AG08395 (cell line): ENCODE measurements around the gene NRBP1.
"Not testable (repeated sequence)": the region's sequence is repeated elsewhere in the genome, so short reads cannot be mapped to it uniquely, and the experiment has no call there.

ENCODE experiments used
- DNase-seq: peaks from one replicate; pipeline ENCODE4 v3.0.0; 2012; ENCODE audit warnings: mixed read lengths, low spot score

The NRBP1 gene

DNA sequence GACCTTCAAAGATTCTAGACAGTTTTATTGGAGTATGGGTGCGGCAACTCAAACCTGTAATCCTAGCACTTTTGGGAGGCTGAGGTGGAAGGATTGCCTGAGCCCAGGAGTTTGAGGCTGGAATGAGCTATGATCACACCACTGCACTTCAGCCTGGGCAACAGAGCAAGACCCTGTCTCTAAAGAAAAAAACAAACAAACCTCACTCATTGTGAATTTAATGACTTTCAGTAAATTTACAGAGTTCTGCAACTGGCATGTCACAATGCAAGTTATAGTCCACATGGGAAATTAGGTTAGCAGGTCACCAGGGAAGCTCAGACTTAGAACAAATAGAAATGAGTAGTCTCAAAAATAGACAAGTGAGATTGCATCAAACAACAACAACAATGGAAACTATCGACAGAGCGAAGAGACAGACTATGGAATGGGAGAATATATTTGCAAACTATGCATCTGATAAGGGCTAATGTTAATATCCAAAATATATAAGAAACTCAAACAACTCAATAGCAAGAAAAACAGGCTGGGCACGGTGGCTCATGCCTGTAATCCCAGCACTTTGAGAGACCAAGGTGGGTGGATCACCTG lies 6.7 kb upstream of the NRBP1 start:
- DNase-seq = no peak

DNA sequence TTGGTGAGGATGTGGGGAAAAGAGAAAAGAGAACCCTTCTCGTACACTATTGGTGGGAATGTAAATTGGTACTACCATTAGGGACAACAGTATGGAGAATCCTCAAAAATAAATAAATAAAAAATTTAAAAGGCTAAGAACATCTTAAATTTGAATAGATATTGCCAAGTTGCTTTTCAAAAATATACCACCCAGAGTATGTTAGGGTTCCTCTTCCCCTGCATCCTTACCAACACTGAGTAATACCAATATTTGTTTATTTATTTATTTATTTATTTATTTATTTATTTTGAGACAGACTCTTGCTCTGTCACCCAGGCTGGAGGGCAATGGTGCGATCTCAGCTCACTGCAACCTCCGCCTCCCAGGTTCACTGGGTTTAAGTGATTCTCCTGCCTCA lies 5.5 kb upstream of the NRBP1 start:
- DNase-seq = no peak

DNA sequence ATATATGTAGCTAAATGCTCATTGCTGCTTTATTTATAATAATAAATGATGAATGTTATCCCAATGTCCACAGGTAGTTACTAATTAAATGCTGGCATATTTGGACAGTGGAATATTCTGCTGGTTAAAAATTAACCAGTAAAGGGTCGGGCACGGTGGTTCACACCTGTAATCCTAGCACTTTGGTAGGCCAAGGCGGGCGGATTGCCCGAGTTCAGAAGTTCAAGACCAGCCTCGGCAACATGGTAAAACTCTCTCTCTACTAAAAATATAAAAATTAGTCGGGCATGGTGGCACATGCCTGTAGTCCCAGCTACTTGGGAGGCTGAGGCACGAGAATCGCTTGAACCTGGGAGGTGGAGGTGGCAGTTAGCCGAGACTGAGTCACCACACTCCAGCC lies 3.4 kb upstream of the NRBP1 start:
- DNase-seq = not testable (repeated sequence)

DNA sequence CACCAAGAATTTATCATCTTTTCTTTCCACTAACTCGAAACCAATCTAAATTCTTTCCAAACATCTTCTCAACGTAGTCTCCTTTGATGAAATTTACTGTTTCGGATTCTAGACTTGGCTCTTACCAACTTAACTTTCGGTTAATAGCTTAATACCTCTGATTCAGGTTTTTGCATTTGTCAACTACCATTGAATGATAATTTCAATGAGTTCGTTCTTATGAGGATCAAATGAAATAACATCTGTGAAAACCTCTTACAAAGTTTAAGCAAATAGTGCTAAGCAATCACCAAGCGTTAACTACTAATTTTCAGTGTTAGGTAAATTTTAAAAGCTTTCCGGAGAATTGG lies 593 bp upstream of the NRBP1 start:
- DNase-seq = no peak

DNA sequence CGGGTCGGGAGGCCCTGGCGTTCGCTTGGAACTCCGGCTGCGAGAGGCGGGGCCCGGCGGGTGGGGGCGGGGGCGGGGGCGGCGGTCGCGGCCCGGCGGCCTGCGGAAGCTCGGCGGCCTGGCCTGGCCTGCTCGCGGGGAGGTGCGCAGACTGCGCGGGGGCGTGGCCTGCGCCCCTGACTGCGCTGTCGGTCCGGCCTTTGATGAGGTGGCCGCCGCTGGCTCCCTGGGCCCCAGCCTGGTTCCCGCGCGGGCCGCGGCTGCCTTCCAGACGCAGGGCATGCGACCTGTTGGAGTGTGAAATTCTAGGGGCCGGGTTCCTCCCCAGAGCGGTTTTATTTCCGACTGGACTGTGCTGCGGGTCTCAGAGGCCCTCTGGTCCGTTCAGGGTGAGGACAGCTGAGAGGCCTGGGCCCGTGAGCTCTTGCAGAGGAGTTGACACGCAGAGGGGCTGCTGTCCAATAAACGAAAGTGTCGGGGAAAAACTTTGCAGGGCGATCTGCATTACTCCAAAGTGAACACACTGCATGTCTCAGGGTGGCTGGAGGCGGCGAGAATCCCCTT lies 629 bp downstream of the NRBP1 start:
- peak; percentile 94 for DNase-seq

DNA sequence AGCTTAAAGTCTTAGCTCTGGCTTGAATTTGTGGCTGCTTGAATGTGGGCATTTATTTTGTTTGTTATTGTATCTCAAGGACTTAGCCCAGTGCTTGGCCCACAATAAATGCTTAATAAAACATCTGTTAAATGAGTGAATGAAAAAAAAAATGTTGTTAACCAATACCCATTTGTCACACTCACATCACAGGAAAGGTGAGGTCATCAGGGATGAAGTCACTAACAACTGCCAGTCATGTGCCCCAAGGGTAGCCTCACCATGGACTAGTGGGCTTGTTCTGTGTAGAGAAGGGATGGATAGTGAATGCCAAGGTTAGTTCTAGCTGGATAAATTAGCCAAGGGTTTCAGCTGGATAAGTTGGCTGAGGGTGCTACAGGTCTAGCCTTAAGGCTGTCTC lies 3.0 kb downstream of the NRBP1 start:
- no peak for DNase-seq

DNA sequence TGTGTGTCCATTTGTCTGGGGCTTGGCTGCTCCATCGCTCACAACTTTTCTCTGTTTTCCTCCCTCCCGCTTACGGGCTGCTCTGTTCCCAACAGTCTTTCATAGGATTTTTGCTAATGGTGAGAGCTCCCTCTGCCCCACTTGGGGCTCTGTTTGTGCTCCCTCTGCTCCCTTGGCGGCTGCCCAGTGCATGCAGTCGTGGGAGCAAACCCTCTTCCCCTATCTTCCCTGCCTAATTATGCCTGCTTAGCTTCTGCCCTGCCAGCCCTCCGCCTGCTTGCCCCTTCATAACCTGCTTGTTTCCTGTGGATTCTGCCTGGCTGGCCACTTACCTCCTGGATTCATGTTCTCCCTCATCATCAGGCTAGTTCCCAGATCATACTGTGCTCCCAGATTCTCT lies 7.2 kb downstream of the NRBP1 start:
- no peak for DNase-seq

DNA sequence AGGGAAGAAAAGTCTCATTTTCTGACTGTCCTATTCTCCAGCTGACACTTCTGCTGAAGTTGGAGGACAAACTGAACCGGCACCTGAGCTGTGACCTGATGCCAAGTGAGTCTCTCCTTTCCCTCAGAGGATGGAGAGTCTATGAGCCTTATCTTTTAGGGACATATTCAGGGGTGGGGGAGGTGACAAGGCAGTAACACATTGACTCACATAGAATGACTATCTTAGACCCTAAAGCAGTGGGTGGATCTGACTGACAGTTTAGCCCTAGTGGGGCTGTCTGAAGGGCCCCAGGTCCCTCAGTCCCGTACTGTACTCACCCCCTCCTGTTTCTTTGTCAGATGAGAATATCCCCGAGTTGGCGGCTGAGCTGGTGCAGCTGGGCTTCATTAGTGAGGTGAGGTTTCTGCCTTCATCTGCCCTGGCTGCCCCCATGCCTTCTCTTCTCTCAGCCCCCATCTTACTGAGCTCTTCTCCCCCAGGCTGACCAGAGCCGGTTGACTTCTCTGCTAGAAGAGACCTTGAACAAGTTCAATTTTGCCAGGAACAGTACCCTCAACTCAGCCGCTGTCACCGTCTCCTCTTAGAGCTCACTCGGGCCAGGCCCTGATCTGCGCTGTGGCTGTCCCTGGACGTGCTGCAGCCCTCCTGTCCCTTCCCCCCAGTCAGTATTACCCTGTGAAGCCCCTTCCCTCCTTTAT lies 12.9 kb downstream of the NRBP1 start:
- no peak for DNase-seq

DNA sequence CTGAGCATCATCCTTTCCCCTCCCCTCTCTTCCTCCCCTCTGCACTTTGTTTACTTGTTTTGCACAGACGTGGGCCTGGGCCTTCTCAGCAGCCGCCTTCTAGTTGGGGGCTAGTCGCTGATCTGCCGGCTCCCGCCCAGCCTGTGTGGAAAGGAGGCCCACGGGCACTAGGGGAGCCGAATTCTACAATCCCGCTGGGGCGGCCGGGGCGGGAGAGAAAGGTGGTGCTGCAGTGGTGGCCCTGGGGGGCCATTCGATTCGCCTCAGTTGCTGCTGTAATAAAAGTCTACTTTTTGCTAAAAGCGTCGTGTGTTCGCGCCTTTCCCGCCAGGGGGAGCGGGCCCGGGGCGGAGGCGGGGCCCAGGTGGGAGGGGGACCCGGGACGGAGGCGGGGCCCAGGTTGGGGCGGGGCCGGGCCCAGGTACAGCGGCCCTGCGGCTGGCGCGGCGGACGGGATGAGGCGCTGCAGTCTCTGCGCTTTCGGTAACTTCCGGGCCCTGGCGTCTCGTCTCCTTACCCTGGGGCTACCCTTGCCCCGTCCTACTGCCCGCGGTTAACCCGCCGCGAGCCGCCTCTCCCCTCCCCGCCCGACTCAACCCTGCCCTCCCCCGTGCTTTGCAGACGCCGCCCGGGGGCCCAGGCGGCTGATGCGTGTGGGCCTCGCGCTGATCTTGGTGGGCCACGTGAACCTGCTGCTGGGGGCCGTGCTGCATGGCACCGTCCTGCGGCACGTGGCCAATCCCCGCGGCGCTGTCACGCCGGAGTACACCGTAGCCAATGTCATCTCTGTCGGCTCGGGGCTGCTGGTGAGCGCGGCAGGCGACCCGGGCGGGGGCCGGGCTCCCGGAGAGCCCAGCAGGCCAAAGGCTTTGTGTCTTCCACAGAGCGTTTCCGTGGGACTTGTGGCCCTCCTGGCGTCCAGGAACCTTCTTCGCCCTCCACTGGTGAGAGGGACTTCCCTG lies 13.8 kb downstream of the NRBP1 start, which contains the start of gene KRTCAP3:
TSS of gene KRTCAP3 (plus strand) at position 424 of the 962 bp plus-strand sequence. CDS start at position 456, 32 bp downstream.
- no peak for DNase-seq

DNA sequence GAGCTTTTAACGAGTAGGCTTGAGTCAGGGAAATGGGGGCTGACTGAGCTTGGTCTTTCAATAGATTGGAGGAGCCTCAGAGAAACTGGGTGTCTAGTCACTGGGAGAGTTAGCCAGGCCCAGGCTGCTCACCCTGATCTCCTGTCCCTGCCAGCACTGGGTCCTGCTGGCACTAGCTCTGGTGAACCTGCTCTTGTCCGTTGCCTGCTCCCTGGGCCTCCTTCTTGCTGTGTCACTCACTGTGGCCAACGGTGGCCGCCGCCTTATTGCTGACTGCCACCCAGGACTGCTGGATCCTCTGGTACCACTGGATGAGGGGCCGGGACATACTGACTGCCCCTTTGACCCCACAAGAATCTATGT lies 14.5 kb downstream of the NRBP1 start:
- DNase-seq = no peak

DNA sequence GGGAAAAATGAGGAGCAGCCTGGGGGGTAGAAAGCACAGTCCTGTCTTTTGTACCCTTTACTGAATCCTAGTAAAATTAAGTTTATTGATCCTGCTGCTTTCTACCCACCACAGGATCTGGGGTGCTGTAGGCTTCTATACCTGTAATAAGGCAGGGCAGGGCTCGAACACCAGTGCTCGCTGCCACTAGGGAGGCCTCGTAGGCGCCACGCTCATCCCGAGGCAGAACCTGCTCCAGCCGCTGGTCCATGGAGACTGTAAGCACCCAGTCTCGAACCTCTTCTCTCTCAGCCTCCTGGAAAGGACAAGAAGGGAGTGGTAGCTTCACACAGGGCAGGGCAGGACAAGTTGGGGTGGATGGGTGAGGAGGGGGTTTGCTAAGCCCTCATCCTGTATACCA lies 16.7 kb downstream of the NRBP1 start:
- no peak for DNase-seq

DNA sequence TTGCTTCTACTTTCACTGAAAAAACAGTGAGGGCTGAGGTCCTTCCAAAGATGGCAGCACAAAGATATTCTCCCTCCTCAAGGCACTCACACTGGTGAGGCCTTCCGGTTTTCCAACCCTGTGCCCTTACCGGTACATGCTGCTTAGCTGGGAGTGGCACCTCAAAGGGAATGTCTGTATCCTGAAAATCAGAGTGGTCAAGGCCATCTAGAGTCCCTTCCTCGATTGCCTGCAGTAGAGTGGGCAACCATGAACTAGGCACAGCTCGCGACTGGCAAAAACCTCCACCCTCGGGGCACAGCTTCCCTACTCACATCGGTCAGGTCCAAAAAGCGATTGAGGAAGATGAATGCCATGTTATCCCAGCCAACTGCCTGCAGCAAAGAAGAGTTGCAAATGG lies 17.2 kb downstream of the NRBP1 start:
- no peak for DNase-seq

DNA sequence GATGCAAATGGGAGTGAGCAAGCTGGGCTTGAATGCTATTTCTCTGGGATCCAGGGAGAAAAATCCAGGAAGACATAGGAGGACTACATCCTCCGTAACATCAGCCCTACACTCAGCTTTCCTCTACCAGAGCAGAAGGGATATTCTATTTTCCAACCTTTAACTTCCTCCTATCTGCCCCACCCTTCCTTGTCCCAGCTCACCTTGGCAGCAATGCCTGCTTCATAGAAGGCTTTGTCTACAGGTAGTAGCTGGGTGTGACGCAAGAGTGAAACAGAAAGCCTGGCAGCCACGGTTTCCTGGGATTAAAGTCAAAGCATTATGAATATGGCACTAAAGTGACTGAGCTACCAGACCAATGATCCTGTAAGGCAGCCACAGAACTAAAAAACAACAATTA lies 17.6 kb downstream of the NRBP1 start:
- no peak for DNase-seq

DNA sequence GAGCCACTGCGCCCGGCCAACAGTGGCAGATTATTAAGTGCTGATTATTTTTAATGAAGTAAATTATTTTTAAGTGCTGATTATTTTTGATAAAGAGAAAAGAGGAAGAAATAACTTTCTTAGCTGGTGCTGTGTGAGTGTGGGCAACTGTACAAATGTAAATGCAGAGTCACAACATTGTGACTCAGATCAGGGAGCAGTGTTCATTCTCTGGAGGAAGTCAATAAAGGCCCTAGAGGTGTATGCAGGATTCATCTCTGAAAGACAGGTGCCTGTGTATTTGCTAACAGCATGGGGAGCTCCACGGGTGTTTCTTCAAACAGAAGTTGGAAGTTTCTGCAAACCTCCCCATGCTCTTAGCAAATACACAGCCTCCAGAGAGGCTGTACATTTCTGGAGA lies 19.9 kb downstream of the NRBP1 start:
- DNase-seq = no peak

DNA sequence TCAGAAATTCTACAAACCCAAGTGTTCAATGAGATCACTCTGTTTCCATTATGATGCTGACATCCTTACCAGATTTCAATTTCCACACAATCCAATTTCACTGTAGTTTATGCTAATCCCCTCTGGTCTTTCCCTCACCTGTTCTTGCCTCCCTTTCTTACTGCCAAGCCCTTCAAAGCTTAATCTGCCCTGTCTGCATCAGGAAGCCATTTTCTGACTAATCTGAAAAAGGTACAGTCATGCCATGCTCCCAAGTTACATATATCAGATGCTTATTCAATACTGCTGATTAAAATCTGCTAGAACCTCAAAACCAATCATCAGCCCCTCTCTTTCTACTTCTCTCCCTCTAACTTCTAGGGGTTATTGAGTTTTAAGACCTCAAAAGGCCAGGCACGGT lies 22.7 kb downstream of the NRBP1 start:
- no peak for DNase-seq

DNA sequence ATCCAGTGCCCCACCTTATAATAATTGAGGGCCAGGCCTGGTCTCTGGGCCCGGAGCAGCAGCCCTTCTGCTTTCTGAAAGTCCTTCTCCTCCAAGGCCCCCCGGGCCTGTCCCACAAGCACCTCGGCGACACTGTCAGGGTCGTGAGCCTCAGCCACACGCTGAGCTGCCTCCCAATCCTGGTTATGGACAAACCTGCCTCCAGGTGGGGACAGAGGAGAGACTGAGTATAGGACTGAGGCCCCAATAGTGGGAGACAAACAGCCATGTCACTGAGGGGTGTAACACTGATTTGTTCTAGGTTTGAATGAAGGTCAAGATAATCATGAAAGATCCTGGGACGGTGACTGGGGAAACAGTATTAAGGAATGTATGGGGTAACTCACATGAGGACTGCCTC lies 25.5 kb downstream of the NRBP1 start:
- no peak for DNase-seq

DNA sequence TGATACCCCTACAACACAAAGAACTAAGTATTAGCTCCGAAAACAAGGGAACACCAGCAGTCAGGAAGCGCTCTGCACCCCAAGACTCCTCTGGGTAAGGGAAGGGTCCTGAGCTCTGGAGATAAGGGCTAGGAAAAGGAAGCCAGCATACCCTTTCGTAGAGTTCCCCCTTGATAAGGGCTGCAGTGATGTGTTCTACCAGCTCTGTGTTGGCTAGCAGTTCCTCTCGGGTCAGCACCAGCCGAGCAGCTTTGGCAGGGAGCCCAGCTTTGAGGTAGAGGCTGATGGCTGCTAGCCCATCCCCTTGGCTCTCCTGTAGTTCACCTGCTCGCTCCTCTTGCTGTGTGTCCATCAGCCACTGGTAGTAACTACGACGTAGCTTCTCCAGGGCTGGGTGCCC lies 32.7 kb downstream of the NRBP1 start:
- no peak for DNase-seq

DNA sequence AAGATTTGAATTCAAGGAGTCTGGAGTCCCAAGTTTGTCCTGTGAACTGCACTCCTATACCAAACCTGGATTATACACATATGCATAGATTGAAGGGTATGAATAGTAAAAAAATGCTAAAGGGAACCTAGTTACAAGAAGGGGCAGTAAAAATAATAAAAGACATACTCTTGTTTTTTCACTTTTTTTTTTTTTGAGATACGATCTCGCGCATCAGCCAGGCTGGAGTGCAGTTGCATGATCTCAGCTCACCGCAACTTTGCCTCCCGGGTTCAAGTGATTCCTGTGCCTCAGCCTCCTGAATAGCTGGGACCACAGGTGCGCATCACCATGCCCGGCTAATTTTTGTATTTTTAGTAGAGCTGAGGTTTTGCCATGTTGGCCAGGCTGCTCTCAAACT lies 36.0 kb downstream of the NRBP1 start:
- no peak for DNase-seq

DNA sequence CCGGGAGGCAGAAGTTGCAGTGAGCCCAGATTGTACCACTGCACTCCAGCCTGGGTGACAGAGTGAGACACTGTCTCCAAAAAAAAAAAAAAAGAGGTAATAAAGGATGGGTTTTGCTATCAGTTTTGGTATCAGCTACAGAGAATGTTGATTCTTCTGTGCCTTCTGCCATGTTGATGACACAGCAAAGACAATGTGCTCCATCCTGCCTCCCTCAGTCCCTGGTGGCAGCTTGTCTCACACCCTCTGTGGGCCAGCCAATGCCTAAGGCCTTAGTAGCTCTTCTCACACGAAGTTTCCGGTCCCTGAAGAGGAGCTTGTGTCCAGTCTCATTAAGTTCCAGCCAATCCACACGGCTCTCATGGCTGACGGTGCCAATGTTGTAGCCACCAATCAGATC lies 43.5 kb downstream of the NRBP1 start:
- no peak for DNase-seq

DNA sequence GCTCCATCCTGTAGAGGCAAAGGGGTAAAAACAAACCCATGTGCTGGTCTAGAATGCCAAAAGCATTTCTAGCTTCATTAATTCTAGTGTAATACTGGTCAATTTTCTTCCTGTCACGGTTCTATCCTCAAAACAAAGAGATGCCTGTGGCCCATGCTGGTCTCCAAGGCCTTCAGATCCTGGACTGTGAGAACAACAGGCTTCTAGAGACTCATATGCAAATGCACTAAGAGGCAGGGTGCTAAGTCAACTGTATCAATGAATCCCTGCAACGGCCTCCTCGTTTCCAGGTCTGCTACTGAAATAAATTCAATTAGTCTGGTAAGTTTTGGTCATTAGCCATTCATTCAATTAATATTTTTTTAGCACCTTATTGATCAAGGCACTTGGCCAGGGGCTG lies 57.1 kb downstream of the NRBP1 start:
- DNase-seq = no peak

DNA sequence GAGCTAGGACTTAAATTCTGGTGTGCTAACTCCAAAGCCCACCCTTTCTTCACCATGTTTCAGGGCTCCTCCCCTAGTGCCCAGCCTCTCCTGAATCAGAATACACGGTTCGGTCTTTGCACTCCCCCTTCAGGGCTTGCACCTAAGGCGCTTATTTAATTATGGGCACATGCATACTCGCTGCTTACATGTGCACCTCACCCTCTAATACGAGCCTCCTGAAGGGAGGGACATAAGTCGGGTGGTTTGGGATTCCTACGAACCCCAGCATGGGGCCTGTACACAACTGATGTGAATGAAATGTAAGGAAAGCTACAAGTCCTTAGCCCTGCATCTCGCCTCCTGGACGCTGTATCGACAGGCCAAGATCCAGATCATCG lies 60.7 kb downstream of the NRBP1 start:
- DNase-seq = no peak

DNA sequence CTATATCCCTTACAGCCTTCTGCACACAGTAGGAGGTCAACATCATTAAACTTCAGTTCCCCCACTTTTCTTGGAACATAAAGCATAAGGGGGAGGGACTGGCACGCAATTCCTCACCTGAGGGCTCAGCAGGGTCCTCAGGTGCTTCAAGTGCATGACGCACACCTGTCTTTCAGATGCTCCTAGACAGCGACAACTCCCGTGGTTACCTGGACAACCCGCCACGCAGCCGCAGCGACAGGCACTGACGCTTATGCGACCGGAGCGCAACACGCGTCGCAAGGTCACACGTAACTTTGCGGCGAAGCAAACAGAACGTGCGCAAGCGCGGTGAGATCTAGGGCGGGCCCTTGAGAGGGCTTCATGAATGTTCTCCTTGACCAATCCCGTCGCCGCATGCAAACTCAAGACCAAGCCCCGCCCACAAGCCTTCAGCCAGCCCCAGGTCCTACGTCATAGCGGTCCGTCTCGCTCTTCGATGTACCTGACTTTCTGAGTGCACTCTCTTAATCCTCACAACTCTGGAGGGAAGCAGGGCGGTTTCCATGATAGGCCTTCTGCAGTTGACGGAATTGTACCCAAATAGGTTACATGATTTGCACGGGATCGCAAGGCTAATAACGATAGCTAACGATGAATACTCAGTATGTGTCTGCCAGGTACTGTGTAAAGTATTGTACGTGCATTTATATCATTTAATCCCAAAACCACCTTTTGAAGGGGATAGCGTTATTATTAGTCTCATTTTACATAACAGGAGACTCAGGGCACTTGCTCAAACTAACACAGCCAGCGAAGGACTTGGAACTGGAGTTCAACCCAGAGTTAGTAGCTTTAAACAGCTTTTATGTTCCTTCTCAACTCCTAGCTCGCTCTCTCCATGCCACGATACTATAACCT lies 61.3 kb downstream of the NRBP1 start, which contains the start of gene IFT172:
TSS of gene IFT172 (minus strand) at position 246 of the 900 bp plus-strand sequence. CDS start at position 156, 90 bp downstream.
- peak; percentile 99 for DNase-seq
